Activated CD8-positive, alpha-beta T cell treated with anti-CD3 and anti-CD28 coated beads for 36 hours (primary cell): Measurements from ENCODE around the gene RRP15. TPM values are rescaled to one million over a fixed set of nuclear protein-coding genes. Genes with fewer than 3 reads are reported as not detected.

Experiments
- ATAC-seq: fragments of 200-7000 bp; cut with Tn5 transposase; one replicate; pipeline ENCODE4 v1.10.0; 2021; ENCODE audit warnings: mild to moderate bottlenecking, moderate library complexity
- CTCF ChIA-PET: fragments of 350-600 bp; sonication (Branson Sonifier 250); formaldehyde crosslinking; loops from one replicate; lab custom pipeline; 2021; ENCODE audit warnings: antibody characterized with exemption; lab: Charles Lee
- POLR2A ChIA-PET: fragments of 350-600 bp; sonication (Branson Sonifier 250); formaldehyde crosslinking; loops from one replicate; lab custom pipeline; 2021; ENCODE audit warnings: antibody characterized with exemption; lab: Charles Lee
- DNase-seq: peaks from one replicate; pipeline ENCODE4 v3.0.0-alpha.2; 2020
- H3K27ac Mint-ChIP-seq: one replicate; pipeline ENCODE4 v1.8.0; 2021; ENCODE audit warnings: mild to moderate bottlenecking, mixed read lengths
- H3K27me3 Mint-ChIP-seq: one replicate; pipeline ENCODE4 v1.8.0; 2021; ENCODE audit warnings: mixed read lengths
- H3K36me3 Mint-ChIP-seq: one replicate; pipeline ENCODE4 v1.8.0; 2021; ENCODE audit warnings: low read depth, mixed read lengths
- H3K4me1 Mint-ChIP-seq: one replicate; pipeline ENCODE4 v1.8.0; 2021; ENCODE audit warnings: low read depth, mixed read lengths
- H3K4me3 Mint-ChIP-seq: one replicate; pipeline ENCODE4 v1.8.0; 2021; ENCODE audit warnings: mild to moderate bottlenecking, moderate library complexity, mixed read lengths
- H3K9me3 Mint-ChIP-seq: one replicate; pipeline ENCODE4 v1.8.0; 2021; ENCODE audit warnings: mixed read lengths
- CTCF ChIP-seq: fragments of 200-600 bp; IDR thresholded peaks from one replicate; pipeline ENCODE4 v1.8.0; 2022; ENCODE audit warnings: antibody characterized with exemption, mild to moderate bottlenecking
- intact Hi-C: fragments of 100-400 bp; cut with micrococcal nuclease; formaldehyde crosslinking; loops from one replicate; pipeline ENCODE4 v1.10.0; 2022
- total RNA-seq, 2 experiments: library from RNA; stranded (reverse); gene quantifications; one replicate each; pipeline ENCODE4 v1.2.3, GENCODE V29; 2021

The RRP15 gene
- total RNA-seq, 2 experiments from 2014 or later: 20.9 to 24.3 TPM

- H3K9me3 Mint-ChIP-seq: peaks cover 4% of the 10 kb centered on the region
- ATAC-seq (no peak), DNase-seq (no peak)
- no peaks in the 10 kb centered on the region for H3K4me1 Mint-ChIP-seq
- no peak overlapping the region for H3K27ac Mint-ChIP-seq
- intact Hi-C loops: no loop called here
- no peak overlapping the region for H3K4me3 Mint-ChIP-seq
- POLR2A ChIA-PET: no interaction called here
- H3K27me3 Mint-ChIP-seq: peaks cover 10% of the 10 kb centered on the region
- H3K36me3 Mint-ChIP-seq: no peaks in the 10 kb centered on the region
- CTCF ChIA-PET: no interaction called here
- TF ChIP-seq CTCF: no peak
These were observed 25.8 kb upstream of the RRP15 start for GRCh38 chr1:218259339-218259738.

GRCh38 chr1:218259800-218260199 is 25.3 kb upstream of the RRP15 start:
- ATAC-seq: no peak
- no peaks in the 10 kb centered on the region for H3K36me3 Mint-ChIP-seq
- intact Hi-C loops: no loop called here
- peak; percentile 4 for DNase-seq
- CTCF ChIA-PET: interaction anchor here (1.2 to 1.3 kb wide), 2 partner anchors 10 to 14 kb away, joined by 4 to 6 read pairs; no protein-coding TSS in a partner anchor
- no peak overlapping the region for H3K4me3 Mint-ChIP-seq
- POLR2A ChIA-PET: no interaction called here
- no peaks in the 10 kb centered on the region for H3K4me1 Mint-ChIP-seq
- peak; percentile 40 for TF ChIP-seq CTCF
- H3K27ac Mint-ChIP-seq: no peak overlapping the region
- peaks cover 12% of the 10 kb centered on the region for H3K27me3 Mint-ChIP-seq
- H3K9me3 Mint-ChIP-seq: peaks cover 4% of the 10 kb centered on the region

GRCh38 chr1:218262259-218262658 is 22.8 kb upstream of the RRP15 start:
- Mint-ChIP-seq H3K36me3 (no peaks in the 10 kb centered on the region), H3K9me3 (peaks cover 4% of the 10 kb centered on the region), H3K27ac (no peak overlapping the region), H3K4me3 (no peak overlapping the region), H3K4me1 (no peaks in the 10 kb centered on the region), H3K27me3 (peaks cover 12% of the 10 kb centered on the region)
- TF ChIP-seq CTCF: no peak
- CTCF ChIA-PET: no interaction called here
- ATAC-seq: no peak
- DNase-seq: no peak
- intact Hi-C loops: no loop called here
- POLR2A ChIA-PET: no interaction called here

- no peaks in the 10 kb centered on the region for H3K9me3 Mint-ChIP-seq
- POLR2A ChIA-PET: no interaction called here
- DNase-seq (no peak), ATAC-seq (no peak)
- H3K4me3 Mint-ChIP-seq: no peak overlapping the region
- H3K36me3 Mint-ChIP-seq: no peaks in the 10 kb centered on the region
- peaks cover 6% of the 10 kb centered on the region for H3K27me3 Mint-ChIP-seq
- CTCF ChIA-PET: no interaction called here
- no peaks in the 10 kb centered on the region for H3K4me1 Mint-ChIP-seq
- TF ChIP-seq CTCF: no peak
- intact Hi-C loops: no loop called here
- H3K27ac Mint-ChIP-seq: no peak overlapping the region
These were observed 18.7 kb upstream of the RRP15 start for GRCh38 chr1:218266356-218266755.

- TF ChIP-seq CTCF: no peak
- CTCF ChIA-PET: no interaction called here
- H3K27ac Mint-ChIP-seq: no peak overlapping the region
- no peak for DNase-seq
- ATAC-seq: no peak
- H3K4me1 Mint-ChIP-seq: no peaks in the 10 kb centered on the region
- no peaks in the 10 kb centered on the region for H3K36me3 Mint-ChIP-seq
- intact Hi-C loops: no loop called here
- H3K9me3 Mint-ChIP-seq: no peaks in the 10 kb centered on the region
- peaks cover 3% of the 10 kb centered on the region for H3K27me3 Mint-ChIP-seq
- H3K4me3 Mint-ChIP-seq: no peak overlapping the region
- POLR2A ChIA-PET: no interaction called here
These were observed 12.7 kb upstream of the RRP15 start for GRCh38 chr1:218272366-218272765.
